Astrocyte (in vitro differentiated cells and primary cell): ENCODE measurements around the gene AMOTL1. TPM values are rescaled to one million over a fixed set of nuclear protein-coding genes. Genes with fewer than 3 reads are reported as not detected.
A peak's percentile ranks its signal among the peaks of the same experiment; 100 is the strongest.

Experiments
- DNase-seq: peaks from one replicate; pipeline ENCODE4 v3.0.0-alpha.2; 2010; ENCODE audit warnings: low read depth
- FAIRE-seq: peaks from 2 replicates; lab custom pipeline; 2011; peaks lifted over from hg19 to GRCh38; lab: Jason Lieb, UNC
- H2AFZ ChIP-seq: 2 replicates; pipeline ENCODE4 v1.6.0; 2012; ENCODE audit warnings: low read depth, low read length, inconsistent platforms
- H3K27ac ChIP-seq: 2 replicates; pipeline ENCODE4 v1.5.1; 2011; ENCODE audit warnings: low read depth, low read length, inconsistent platforms
- H3K27me3 ChIP-seq: 2 replicates; pipeline ENCODE4 v1.6.0; 2011; ENCODE audit warnings: low read length, inconsistent platforms; ENCODE audit not compliant: insufficient read depth
- H3K36me3 ChIP-seq: 2 replicates; pipeline ENCODE4 v1.5.1; 2011; ENCODE audit warnings: low read length, inconsistent platforms; ENCODE audit not compliant: insufficient read depth
- H3K4me1 ChIP-seq: 2 replicates; pipeline ENCODE4 v1.5.1; 2011; ENCODE audit warnings: low read length, inconsistent platforms; ENCODE audit not compliant: insufficient read depth
- H3K4me2 ChIP-seq: 2 replicates; pipeline ENCODE4 v1.6.0; 2012; ENCODE audit warnings: low read length, inconsistent platforms
- H3K4me3 ChIP-seq: 2 replicates; pipeline ENCODE4 v1.5.1; 2011; ENCODE audit warnings: low read depth, mild to moderate bottlenecking, low read length, inconsistent platforms; ENCODE audit not compliant: insufficient read depth
- H3K79me2 ChIP-seq: 2 replicates; pipeline ENCODE4 v1.6.0; 2012; ENCODE audit warnings: mild to moderate bottlenecking, low read length, inconsistent platforms; ENCODE audit not compliant: insufficient read depth
- H3K9ac ChIP-seq: 2 replicates; pipeline ENCODE4 v1.6.0; 2012; ENCODE audit warnings: mild to moderate bottlenecking, low read length, inconsistent platforms
- H3K9me3 ChIP-seq: 2 replicates; pipeline ENCODE4 v1.5.1; 2012; ENCODE audit warnings: low read depth, mild to moderate bottlenecking, low read length, inconsistent platforms; ENCODE audit not compliant: insufficient read depth
- H4K20me1 ChIP-seq: 2 replicates; pipeline ENCODE4 v1.6.0; 2012; ENCODE audit warnings: low read length, inconsistent platforms; ENCODE audit not compliant: insufficient read depth
- H3K27ac Mint-ChIP-seq: one replicate; pipeline ENCODE4 v1.8.0; 2021; ENCODE audit warnings: mild to moderate bottlenecking, mixed read lengths; ENCODE audit not compliant: unreplicated experiment
- H3K27me3 Mint-ChIP-seq: one replicate; pipeline ENCODE4 v1.8.0; 2021; ENCODE audit warnings: low read depth, mixed read lengths; ENCODE audit not compliant: unreplicated experiment
- H3K36me3 Mint-ChIP-seq: one replicate; pipeline ENCODE4 v1.8.0; 2021; ENCODE audit warnings: low read depth, mixed read lengths; ENCODE audit not compliant: unreplicated experiment
- H3K4me1 Mint-ChIP-seq: one replicate; pipeline ENCODE4 v1.8.0; 2021; ENCODE audit warnings: low read depth, mixed read lengths; ENCODE audit not compliant: unreplicated experiment
- H3K4me3 Mint-ChIP-seq: one replicate; pipeline ENCODE4 v1.8.0; 2021; ENCODE audit warnings: mild to moderate bottlenecking, moderate library complexity, mixed read lengths; ENCODE audit not compliant: unreplicated experiment
- H3K9me3 Mint-ChIP-seq: one replicate; pipeline ENCODE4 v1.8.0; 2021; ENCODE audit warnings: mild to moderate bottlenecking, mixed read lengths; ENCODE audit not compliant: unreplicated experiment
- EZH2 ChIP-seq: IDR thresholded peaks from 2 replicates; pipeline ENCODE4 v1.6.1; 2012; ENCODE audit warnings: mild to moderate bottlenecking, low read length, inconsistent platforms; ENCODE audit not compliant: insufficient read depth
- total RNA-seq: library from RNA; stranded (reverse); gene quantifications from 2 replicates; pipeline ENCODE4 v1.2.1, GENCODE V29; 2021
- TF ChIP-seq, protein P1 (sequence below): IDR thresholded peaks from 2 replicates; pipeline ENCODE4 v1.5.1; 2011; ENCODE audit warnings: low read depth, mild to moderate bottlenecking, inconsistent platforms, low read length, moderate library complexity; ENCODE audit not compliant: insufficient read depth

The AMOTL1 gene
- total RNA-seq, 1 donor from 2014 or later = 47.8 TPM

- Mint-ChIP-seq H3K9me3 (no peaks in the 10 kb centered on the region), H3K4me1 (peaks cover 35% of the 10 kb centered on the region), H3K27ac (no peak overlapping the region), H3K4me3 (no peak overlapping the region), H3K36me3 (peaks cover 8% of the 10 kb centered on the region), H3K27me3 (no peaks in the 10 kb centered on the region)
- no peaks in the 10 kb centered on the region for H3K27me3 ChIP-seq
- peak overlapping the region; percentile 79 for H3K9ac ChIP-seq
- H3K4me2 ChIP-seq = peak overlapping the region; percentile 85
- H3K27ac ChIP-seq = peak overlapping the region; percentile 99
- peaks cover 45% of the 10 kb centered on the region for H4K20me1 ChIP-seq
- peaks cover 85% of the 10 kb centered on the region for H3K79me2 ChIP-seq
- H2AFZ ChIP-seq = no peak overlapping the region
- DNase-seq (no peak), FAIRE-seq (no peak)
- TF ChIP-seq, protein P1, sequence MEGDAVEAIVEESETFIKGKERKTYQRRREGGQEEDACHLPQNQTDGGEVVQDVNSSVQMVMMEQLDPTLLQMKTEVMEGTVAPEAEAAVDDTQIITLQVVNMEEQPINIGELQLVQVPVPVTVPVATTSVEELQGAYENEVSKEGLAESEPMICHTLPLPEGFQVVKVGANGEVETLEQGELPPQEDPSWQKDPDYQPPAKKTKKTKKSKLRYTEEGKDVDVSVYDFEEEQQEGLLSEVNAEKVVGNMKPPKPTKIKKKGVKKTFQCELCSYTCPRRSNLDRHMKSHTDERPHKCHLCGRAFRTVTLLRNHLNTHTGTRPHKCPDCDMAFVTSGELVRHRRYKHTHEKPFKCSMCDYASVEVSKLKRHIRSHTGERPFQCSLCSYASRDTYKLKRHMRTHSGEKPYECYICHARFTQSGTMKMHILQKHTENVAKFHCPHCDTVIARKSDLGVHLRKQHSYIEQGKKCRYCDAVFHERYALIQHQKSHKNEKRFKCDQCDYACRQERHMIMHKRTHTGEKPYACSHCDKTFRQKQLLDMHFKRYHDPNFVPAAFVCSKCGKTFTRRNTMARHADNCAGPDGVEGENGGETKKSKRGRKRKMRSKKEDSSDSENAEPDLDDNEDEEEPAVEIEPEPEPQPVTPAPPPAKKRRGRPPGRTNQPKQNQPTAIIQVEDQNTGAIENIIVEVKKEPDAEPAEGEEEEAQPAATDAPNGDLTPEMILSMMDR = no peak
- TF ChIP-seq EZH2 = no peak
- peaks cover 50% of the 10 kb centered on the region for H3K4me1 ChIP-seq
- H3K4me3 ChIP-seq = peak overlapping the region; percentile 62
- H3K36me3 ChIP-seq = peaks cover 17% of the 10 kb centered on the region
- no peaks in the 10 kb centered on the region for H3K9me3 ChIP-seq
These were observed 28.0 kb downstream of the AMOTL1 start for GRCh38 chr11:94796190-94796580.

GRCh38 chr11:94796863-94797262, 28.7 kb downstream of the AMOTL1 start:
- Histone ChIP-seq H3K27me3 (no peaks in the 10 kb centered on the region), H3K36me3 (peaks cover 21% of the 10 kb centered on the region), H3K4me2 (peak overlapping the region; percentile 85), H3K9me3 (no peaks in the 10 kb centered on the region), H2AFZ (no peak overlapping the region), H4K20me1 (peaks cover 46% of the 10 kb centered on the region), H3K79me2 (peaks cover 85% of the 10 kb centered on the region), H3K4me3 (peak overlapping the region; percentile 62), H3K9ac (no peak overlapping the region), H3K4me1 (peaks cover 43% of the 10 kb centered on the region), H3K27ac (no peak overlapping the region)
- Mint-ChIP-seq H3K4me1 (peaks cover 28% of the 10 kb centered on the region), H3K9me3 (no peaks in the 10 kb centered on the region), H3K27ac (no peak overlapping the region), H3K27me3 (no peaks in the 10 kb centered on the region), H3K36me3 (peaks cover 15% of the 10 kb centered on the region), H3K4me3 (no peak overlapping the region)
- FAIRE-seq (peak; percentile 71), DNase-seq (no peak)
- no peak for TF ChIP-seq EZH2

DNA sequence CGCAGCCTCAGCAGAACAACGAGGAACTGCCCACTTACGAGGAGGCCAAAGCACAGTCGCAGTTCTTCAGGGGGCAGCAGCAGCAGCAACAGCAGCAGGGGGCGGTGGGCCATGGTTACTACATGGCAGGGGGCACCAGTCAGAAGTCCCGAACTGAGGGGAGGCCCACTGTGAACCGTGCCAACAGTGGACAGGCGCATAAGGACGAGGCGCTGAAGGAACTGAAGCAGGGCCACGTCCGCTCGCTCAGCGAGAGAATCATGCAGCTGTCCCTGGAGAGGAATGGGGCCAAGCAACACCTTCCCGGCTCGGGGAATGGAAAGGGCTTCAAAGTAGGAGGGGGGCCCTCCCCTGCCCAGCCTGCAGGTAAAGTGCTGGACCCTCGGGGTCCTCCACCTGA, 31.6 kb downstream of the AMOTL1 start:
- no peak overlapping the region for H3K4me3 ChIP-seq
- no peak overlapping the region for H3K9ac ChIP-seq
- peaks cover 20% of the 10 kb centered on the region for H3K4me1 ChIP-seq
- H3K4me1 Mint-ChIP-seq = peaks cover 15% of the 10 kb centered on the region
- H3K27me3 Mint-ChIP-seq = no peaks in the 10 kb centered on the region
- H3K9me3 Mint-ChIP-seq = no peaks in the 10 kb centered on the region
- H2AFZ ChIP-seq = no peak overlapping the region
- no peak overlapping the region for H3K4me3 Mint-ChIP-seq
- H3K36me3 ChIP-seq = peaks cover 25% of the 10 kb centered on the region
- no peaks in the 10 kb centered on the region for H3K9me3 ChIP-seq
- no peak overlapping the region for H3K4me2 ChIP-seq
- peaks cover 97% of the 10 kb centered on the region for H3K79me2 ChIP-seq
- peaks cover 25% of the 10 kb centered on the region for H3K36me3 Mint-ChIP-seq
- H4K20me1 ChIP-seq = peaks cover 71% of the 10 kb centered on the region
- H3K27ac Mint-ChIP-seq = no peak overlapping the region
- no peaks in the 10 kb centered on the region for H3K27me3 ChIP-seq
- no peak overlapping the region for H3K27ac ChIP-seq
- no peak for FAIRE-seq
- DNase-seq = no peak
- no peak for TF ChIP-seq EZH2
- TF ChIP-seq, protein P1 = no peak
